Embryonic facial prominence (tissue), 1 donor: Measurements from ENCODE around the gene TMEM181.
"Not testable (repeated sequence)": the region's sequence is repeated elsewhere in the genome, so short reads cannot be mapped to it uniquely, and the experiment has no call there.

Experiments used
- DNase-seq: peaks from one replicate; pipeline ENCODE4 v3.0.0-alpha.2; 2016; ENCODE audit errors: extremely low spot score

The TMEM181 gene

DNA sequence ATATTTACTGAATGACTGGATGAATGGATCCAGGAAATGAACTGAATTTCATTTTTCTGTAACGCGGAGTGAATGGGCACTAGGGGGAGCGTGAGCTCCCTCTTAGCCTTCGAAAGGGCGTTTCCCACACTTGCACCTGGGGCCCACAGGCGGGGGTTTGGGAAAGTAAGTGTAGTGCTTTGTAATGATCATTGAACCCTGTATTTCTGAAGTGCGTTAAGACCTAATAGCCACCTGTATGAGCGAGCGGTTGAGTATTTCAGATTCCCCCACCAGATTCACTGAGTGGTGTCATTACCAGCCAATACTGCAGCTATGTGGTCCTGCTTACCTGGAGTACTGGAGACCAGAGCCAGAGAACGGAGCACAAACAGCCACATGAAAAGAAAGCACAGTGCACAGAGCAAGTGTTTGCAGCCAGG, 100.5 kb downstream of the TMEM181 start:
- DNase-seq: no peak

DNA sequence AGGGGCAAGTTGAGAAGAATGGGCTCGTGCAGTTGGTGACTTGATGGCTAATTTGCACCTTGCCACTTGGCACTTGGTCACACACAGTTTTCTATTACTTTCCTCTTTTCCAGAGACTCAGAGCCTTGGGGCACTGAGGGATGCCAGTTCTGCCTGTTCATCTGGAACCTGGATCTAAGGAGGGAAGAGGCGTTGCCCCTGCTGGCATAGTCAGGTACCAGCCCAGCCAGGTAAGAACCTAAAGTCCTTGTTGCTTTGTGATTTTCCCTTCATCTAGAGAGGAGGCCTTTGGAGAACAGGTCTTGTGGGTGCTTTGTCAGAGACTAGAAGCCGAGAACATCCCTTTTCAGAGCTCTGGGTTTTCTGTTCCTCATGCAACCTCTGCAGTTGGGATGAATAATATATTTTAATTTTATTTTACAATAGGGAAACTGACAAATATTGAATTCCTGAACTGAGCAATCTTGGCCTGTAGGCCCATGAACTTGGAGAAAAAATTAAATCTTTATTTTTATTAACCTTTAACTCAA, 101.3 kb downstream of the TMEM181 start:
- DNase-seq: no peak

DNA sequence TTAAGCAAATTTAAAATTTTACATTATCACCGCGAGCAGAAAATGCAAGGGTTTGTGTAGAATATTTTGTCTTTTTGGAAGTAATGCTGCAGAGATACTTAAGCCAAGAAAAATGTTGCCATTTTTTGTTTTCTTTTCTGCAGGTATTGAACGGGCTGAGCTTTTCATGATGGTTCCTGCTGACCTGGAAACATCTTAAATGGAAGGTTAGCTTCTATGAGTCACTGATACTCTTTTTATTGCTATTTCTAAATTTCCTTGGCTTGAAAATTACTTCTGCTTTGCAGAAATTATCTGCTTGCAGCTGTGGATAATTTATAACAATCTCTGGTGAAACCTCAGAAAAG, 102.7 kb downstream of the TMEM181 start:
- DNase-seq: no peak

DNA sequence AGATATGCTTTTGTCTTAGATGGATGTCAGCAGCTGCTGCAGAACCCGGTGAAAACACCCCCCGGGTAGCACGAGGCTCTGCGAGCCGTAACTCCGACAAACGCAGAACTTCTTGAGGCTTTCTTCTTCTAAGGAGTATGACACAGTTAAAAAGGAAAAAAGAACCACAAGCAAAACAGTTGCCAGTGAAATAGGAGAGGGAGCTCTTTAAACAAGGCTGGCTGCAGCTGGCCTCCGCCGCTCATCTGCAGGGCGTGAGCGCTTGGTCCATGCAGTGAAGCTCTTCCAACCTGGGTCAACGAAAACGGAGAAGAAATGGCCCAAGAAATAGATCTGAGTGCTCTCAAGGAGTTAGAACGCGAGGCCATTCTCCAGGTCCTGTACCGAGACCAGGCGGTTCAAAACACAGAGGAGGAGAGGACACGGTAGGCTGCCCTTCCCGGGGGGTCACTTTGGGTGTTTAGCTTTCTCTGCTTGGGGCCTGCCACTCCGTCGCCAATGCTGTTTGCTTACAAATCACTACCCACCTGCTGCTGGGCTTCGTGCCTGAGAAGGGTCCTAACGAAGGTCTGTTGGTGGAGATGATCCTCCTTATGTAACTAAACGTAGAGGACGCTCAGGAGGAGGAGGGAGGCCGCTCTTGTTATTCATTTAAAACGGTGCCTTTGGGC, 103.2 kb downstream of the TMEM181 start:
- no peak for DNase-seq

DNA sequence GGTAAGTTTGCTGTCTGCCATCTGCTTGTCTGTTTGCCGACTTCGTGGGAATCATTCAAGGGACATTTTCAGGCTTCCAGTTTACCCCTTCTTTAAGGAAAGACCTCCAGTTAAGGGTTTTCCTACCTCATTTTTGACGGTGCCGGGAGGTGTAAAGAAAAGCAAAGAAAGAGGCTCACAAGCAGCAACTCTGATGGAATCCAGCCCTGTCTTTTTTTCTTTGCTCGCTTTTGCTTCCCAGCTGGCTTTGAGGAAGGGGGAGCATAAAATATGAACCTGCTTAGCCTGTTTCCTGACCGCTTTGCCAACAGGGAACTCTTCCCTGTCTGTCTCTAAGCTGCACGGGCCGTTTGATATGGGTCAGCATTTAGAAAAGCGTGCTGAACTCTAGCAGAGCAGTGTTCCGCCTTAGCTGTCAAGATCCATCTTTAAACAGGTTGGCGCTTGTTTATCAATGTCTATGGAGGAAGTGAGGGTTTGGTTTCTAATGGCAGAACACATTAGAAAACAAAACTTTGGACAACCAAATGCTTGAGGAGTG, 103.8 kb downstream of the TMEM181 start:
- DNase-seq: no peak

DNA sequence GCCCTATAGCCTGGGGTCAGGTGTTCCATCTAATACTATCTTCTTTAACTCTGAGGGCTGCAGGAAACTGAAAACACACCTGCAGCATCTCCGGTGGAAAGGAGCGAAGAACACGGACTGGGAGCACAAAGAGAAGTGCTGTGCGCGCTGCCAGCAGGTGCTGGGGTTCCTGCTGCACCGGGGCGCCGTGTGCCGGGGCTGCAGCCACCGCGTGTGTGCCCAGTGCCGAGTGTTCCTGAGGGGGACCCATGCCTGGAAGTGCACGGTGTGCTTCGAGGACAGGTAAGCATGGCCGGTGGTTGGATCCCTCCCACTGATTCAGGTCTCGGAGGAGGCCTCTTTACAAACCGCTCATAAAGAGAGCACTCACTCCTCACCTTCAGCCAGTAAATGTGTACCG, 105.4 kb downstream of the TMEM181 start:
- no peak for DNase-seq

DNA sequence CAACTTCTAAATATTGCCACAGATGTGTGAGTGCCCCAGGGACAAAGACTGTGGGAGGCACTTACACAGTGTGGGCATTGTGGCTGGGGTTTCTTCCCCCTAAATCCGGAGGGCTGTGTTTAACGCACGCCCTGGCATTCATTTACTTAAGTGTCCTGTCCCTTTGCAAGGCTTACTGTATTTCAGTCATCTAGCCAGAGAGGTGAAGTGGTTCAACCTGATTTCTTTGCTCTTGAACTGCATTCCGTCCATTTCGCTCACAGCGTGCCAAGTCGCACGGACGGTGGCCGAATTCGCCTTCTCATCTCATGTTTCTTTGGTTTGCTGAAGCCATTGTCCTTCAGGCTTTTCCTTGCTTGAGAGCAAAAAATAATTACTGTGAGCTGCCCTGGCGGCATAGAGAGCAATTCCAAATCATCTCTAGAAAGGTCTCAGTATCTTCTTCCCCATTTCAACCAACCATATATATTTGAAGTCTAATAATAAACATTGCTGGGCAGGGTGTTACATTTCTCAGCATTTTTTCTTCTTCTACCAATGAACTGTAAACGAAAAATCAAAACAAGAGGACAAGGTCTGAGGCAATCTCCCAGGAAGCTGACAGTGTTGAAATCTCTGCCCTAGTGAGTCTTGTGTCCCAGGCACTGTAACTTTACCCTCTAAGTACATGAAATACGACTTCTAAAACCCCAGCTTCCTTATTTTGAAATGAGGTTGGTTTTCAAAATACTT, 106.9 kb downstream of the TMEM181 start:
- no peak for DNase-seq

DNA sequence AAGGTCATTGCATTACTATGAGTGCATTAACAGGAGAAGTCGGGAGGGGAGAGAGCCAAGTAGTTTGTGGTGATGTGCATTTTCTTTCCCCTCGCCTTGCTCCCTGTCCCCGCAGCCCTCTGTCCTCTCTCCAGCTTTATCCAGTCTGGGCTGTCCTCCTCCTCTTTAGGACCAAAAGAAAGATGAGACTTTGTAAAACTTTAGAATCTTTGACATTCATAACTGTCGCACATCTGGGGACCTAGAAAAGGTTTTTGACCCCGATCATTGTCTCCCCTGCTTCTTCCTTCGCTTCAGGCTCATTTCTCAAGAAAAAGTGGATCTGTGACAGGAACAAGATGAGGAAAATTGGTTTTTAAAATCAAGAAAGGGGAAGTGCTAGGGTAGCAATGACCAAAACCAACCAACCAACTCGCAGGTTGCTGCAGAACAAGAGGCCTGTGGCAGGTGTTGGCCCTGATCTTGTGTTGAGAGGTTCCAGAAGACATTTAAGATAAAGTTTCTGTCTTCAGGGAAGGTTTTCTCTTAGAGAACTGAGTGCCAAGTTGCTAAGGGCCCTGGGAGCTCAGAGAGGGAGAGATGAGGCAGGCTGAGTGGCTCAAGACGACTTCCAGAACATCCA, 107.6 kb downstream of the TMEM181 start:
- DNase-seq: no peak

DNA sequence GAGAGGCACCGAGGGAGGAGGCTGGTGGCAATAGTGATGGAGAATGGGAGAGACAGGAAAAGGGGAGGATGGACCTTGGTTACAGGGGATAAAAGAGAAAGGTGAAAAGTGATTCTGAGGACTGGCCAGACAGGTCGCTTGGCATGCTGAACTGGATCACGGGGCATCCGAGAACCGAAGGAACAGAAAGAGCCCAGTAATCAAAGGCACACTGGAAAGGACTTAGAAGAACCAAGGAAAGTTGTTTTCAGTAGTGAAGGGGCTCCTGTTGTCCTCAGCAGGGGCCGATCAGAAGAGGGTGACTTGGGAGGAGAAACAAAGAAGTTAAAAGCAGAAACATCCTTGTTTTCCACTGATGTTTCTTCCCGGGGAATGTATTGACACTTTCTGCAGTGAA, 108.8 kb downstream of the TMEM181 start:
- no peak for DNase-seq

DNA sequence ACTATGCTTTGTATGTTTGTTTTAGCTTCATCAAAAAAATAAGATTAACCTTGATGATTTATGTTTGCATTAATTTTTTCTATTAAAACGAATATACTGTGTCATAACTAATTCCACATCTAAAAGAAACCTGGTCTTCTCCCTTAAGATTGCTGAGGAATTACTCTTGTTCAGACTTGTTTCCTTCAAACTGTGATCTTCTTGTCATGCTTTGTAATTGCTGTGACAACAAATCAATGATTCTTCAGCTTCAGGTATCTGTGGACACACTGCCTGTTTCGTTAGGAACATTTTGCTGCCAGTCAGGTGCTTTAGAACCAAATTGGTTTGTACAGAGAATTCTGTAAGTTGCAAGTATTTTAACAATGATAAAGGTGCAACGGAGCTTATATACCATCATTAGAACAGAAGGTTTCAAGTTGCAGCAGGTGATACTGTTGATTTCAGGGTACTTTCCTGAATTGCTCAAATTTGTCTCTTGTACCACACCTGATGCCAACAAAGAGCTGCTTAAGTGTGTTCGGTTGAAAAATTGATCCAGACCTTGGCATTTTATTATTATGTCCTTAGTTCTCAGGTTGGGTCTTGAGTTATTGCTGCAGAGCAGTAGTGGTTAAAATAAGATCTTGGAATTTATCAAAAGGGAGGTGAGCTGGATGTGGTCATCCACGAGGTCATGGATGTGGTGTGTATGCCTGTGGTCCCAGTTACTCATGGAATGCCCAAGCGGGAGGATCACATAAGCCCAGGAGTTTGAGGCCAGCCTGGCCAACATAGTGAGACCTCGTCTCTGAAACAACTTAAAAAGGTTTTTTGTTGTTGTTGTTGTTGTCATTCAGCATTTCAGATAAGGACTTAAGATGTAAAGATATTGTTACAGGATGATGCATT, 109.5 kb downstream of the TMEM181 start:
- DNase-seq: no peak

DNA sequence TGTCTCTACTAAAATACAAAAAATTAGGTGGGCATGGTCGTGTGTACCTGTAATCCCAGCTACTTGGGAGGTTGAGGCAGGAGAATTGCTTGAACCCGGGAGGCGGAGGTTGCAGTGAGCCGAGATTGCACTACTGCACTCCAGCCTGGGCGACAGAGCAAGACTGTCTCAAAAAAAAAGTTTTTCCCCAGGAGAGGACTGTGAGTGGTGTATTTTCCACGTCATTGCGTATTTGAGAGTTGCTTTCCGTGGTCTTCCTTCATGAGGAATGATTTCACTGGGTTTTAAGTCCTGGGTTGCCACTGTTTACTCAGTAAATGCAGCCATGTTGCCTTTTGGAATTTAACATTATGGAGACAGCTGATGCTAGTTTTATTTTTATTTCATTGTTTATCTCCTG, 112.2 kb downstream of the TMEM181 start:
- not testable (repeated sequence) for DNase-seq

DNA sequence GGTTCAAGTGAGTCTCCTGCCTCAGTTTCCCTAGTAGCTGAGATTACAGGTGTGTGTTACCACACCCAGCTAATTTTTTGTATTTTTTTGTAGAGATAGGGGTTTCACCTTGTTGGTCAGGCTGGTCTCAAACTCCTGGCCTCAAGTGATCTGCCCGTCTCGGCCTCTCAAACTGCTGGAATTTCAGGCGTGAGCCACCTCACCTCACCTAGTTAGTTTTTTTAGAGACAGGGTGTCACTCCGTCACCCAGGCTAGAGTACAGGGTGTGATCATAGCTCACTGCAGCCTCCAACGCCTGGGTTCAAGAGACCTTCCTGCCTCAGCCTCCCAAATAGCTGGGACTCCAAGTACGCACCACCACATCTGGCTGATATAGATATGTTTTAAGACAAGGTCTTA, 112.8 kb downstream of the TMEM181 start:
- DNase-seq: no peak

DNA sequence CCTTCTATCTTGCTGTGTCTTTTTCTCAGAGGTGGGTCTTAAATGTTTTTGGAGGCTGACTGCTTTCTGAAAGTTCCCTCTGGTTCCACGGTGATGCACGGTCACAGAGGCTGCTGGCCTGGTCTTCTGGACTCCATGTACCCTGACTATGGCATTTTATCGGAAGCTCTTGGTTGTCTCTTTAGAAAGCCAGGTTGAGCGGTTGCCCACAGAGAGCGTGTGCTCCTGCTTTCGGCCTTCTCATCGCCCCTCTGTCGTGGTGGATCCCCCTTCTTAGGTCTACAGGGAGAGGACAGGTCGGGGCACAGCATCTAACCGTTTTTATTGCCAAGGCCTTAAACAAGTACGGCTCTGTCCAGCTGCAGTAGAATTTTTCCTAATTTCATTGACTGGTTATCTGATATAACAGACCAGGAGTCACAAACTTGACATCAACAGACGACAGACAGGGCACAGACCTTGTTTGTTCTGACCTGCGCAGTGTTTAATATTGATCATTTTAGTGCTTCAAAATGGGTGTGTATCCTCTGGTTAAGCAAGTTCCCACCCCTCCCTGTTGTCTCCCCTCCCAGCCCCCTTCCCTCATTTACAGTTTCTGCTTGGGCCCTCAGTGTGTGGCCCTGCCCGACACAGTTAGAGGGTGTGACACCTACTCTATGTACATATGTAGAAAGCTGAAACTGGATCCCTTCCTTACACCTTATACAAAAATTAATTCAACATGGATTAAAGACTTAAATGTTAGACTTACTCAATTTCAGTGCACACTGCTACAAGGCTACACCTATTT, 114.6 kb downstream of the TMEM181 start:
- no peak for DNase-seq

DNA sequence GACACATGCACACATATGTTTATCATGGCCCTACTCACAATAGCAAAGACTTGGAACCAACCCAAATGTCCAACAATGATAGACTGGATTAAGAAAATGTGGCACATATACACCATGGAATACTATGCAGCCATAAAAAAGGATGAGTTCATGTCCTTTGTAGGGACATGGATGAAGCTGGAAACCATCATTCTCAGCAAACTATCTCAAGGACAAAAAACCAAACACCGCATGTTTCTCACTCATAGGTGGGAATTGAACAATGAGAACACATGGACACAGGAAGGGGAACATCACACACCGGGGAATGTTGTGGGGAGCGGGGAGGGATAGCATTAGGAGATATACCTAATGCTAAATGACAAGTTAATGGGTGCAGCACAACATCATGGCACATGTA, 117.2 kb downstream of the TMEM181 start:
- not testable (repeated sequence) for DNase-seq

DNA sequence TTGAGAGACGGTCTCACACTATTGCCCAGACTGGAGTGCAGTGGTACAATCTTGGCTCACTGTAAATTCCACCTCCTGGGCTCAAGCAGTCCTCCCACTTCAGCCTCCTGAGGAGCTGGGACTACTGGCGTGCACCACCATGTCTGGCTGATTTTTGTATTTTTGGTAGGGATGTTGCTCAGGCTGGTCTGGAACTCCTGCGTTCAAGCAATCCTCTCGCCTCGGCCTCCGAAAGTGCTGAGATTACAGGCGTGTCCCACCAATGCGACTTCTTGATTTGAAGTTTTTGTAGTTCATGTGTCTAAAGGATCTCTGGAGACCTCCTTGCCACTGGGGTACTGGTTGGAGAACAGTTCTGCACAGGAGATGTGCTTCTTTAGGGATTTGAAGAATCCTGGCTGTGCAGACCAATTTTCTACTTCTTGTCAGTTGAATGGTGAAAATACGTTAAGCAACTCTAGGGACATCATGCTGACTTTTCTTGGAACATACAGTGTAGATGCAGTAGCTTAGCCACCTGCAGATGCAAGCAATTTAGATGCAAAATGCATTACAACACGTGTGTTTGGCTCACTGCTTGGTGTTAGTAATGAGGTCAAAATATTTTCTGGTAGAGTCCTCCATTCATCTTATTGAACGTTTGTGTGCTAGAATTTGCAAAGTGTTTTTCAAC, 118.2 kb downstream of the TMEM181 start:
- DNase-seq: no peak

DNA sequence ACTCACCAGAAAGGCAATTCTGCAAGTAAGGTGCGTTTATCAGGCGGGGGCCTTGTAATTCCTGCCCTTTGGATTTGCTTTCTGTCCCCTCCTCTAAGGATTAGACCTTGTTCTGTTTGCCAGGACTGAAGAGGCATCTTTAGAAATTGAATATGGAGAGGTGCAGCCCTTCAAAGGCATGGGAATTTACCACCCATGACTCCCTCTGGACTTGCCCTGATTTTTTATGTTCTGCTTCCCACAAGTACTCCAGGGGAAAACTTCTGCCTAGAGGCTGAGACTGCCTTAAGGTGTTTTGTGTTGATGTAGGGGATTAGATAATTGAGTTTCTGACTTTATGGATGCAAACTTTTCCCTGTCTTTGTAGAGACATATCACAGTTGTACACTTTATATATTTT, 120.1 kb downstream of the TMEM181 start:
- DNase-seq: no peak

DNA sequence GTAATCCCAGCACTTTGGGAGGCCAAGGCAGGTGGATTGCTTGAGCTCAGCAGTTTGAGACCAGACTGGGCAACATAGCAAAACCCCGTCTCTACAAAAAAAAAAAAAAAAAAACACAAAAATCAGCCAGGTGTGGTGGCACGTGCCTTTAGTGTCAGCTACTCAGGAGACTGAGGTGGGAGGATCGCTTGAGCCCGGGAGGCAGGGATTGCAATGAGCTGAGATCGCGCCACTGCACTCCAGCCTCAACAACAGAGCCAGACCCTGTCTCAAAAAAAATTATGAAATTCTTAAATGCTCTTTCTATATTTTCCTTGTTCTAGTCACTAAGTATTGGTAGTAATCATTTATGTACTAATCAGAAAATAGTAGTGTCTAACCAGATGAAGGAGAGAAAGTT, 120.6 kb downstream of the TMEM181 start:
- no peak for DNase-seq

DNA sequence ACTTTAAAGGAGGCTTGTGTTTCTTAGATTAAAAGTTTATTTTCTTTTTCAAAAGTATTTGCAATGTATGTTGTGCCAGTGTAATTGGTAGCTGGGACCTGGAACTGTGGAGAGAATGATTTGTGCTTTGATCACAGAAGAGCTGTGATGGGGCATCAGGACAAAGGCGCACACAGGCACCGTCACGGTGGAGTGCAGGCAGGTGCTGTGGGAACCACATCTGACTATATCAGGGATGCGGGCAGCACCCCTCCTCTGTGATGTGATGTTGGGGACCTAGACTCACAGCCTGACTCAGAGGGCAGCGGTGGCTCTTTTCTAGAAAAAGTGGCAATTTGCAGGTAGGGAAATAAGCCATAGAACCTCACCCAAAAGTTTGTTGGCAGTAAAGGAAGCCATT, 124.4 kb downstream of the TMEM181 start:
- DNase-seq: no peak

DNA sequence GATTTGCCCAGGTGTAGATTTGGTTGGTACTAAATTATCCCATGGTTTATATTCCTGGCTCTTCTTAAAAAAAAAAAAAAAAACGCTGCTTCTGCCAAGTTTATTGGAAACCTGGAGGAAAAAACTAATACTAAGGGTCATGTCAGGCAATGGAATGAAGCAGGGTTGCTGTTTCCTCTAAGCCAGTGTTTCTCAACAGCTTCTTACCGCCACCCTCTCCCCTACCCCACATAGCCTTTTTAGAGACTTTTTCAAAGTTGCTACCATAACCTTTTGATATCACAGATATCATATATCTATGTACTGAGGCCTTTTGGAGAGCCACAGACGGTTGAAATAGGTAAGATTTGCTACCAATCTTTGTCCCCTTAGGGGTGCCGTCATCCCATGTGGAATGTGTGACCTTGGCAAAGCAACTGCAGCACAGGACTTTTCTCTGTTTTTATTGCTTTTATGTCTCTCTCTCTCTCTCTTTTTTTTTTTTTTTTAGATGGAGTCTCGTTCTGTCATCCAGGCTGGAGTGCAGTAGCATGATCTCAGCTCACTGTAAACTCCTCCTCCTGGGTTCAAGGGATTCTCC, 124.9 kb downstream of the TMEM181 start:
- DNase-seq: no peak
